ENCODE data around the gene ECHDC1.
"Not testable (repeated sequence)": the region's sequence is repeated elsewhere in the genome, so short reads cannot be mapped to it uniquely, and the experiment has no call there.

Gene ECHDC1, protein sequence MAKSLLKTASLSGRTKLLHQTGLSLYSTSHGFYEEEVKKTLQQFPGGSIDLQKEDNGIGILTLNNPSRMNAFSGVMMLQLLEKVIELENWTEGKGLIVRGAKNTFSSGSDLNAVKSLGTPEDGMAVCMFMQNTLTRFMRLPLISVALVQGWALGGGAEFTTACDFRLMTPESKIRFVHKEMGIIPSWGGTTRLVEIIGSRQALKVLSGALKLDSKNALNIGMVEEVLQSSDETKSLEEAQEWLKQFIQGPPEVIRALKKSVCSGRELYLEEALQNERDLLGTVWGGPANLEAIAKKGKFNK
- 47.0 to 109 reads per million in 2 experiments for total RNA-seq

DNA sequence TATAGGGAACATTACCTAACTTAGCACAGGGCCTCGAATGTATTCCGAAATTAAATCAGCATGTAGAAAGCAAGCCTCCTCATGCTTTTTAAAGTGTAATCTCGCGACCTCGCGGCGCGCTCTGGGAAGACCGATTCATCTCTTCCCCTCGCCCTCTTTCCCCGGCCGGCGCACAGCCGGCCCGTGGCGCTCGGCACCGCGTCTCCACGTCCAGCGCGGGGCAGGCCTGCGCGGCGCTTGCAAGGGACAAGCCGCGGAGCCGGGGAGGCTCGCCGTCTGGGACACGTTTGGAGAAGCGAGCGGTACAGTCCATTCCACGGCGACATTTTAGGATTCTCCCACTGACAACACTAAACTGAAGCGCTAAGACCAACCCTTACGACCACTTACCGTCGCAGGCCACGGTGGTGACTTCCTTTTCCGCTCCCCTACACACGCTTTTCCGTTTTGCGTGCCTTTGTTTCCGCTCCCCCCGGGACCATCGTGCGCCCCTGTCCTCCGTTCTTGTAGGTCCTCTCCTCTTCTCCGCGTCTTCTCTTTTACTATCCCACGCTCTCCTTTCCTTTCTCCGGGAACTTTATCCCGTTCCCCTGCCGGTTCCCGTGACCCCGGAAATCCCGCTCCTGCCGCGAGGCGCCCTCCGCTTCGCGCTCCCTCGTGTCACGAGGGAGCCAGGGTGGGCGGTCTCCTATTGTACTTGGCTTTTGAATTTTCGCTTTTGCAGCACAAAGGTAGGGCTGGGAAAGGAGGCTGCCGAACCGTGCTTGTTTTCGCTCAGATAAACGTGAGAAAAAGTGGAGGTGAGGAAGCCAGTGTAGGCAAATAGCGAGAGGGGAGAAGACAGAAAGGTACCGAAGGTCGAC lies at the start of gene ECHDC1:
TSS of gene ECHDC1 (minus strand) at position 664 of the 863 bp plus-strand sequence. CDS start 12,581 bp downstream, outside the sequence.
- DNase-seq (ENCODE audit: low read depth) = peak; percentile 27

DNA sequence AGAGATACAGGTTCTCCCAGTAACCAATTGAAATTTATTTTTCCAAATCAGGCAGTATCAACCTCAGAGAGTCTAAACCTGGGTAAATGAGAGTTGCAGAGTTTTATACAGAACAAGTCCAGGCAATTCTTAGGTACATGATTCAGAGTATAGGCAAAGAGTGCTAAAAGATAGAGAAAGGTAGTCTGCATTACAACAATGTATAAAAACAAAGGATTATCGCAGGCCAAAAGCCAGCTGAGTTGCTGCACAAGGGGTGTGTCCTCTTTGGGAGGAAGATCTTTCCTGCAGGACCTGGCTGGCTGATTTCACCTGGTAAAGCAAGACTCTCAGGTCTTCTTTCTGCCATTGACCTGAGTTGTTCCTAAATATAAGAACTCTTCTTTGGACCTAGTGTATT lies 48.9 kb upstream of the ECHDC1 start:
- DNase-seq (ENCODE audit: low read depth) = no peak

DNA sequence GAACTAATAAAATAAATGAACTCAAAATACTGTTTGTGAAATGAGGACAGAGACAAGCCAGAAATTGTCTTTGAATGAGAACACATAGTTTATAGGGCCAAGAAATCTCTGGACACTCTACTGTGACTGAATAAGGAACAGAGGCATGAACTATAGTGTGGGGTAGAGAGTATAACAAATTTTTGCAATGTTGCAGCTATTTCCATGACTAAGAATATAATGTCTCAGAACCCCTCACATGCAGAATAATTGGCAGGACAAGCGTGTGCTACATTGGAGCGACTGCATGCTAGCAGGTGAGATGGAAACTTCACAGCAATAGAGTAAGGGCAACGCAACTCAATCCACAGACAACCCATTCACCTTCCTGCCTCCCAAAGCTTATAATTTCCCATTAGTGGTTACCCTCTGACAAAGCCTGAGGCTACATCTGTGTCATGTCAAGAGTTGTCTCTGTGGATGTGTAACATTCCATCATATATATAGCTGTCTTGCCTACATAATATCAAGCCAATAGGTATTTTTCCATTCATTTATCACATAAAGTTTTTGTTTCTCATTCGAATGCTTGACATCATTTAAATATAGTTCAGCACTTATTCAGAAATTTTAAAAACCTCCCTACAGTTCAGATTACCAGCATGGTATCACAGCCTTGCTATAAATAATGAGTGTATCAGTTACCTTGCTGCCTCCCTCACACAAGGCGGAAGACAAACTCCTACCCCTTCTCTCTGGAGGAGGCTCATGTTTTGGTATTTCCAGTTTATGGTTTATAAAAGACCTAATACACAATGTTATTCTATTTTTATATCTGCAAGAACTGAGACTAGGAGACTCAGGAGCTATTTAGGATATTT lies 47.9 kb upstream of the ECHDC1 start:
- no peak for DNase-seq (ENCODE audit: low read depth)

DNA sequence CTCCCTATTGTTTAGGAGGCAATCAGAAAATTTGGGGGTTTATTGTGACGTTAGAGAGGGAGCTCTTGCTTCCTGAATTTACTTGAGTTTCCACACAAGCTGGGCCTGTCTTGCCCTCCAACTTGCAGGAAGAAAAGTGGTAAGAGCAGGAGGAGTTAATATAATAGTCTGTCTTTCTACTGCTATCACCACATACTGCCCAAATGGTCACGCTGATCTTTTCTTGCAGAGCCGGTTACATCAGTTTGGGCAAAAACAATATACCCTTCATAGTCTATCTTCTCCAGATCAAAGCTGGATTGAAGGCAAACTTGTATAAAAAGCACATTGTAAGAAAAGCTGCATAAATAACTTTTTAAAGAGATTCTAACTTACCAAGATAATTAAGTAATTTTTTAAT lies 46.3 kb upstream of the ECHDC1 start:
- no peak for DNase-seq (ENCODE audit: low read depth)

DNA sequence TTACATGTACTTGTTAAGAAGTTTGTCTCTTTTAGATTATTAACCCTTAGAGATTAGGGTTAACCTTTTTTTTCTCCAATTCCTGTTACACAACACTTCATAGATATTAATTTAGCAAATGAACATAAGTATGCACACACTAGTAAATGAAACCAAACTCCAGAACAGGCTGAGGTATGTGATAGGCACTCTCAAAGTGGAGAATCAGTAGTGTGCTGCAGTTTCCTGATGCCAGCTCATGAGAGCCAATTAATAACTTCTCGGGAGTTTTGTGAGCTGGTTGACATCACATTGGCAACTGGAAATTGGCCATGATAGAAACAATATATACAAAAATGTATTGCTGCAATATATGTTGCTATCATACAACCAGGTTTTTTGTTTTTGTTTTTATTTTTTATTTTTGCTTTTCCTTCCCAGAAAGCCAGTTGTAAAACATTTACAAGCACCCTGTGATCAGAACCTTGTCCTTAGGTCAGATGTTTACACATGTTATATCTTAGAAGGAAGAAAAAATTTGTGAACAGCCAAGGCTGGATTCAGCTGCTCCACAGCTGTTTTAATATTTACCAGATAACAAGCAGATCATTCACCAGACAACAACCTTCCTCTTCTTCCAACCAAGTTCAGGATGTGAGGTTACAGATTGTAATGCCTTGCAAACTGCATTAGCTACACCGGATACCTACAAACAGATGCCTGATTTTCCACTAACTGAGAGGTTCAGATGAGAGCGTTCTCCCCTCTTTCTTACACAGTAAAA lies 42.4 kb upstream of the ECHDC1 start:
- no peak for DNase-seq (ENCODE audit: low read depth)

DNA sequence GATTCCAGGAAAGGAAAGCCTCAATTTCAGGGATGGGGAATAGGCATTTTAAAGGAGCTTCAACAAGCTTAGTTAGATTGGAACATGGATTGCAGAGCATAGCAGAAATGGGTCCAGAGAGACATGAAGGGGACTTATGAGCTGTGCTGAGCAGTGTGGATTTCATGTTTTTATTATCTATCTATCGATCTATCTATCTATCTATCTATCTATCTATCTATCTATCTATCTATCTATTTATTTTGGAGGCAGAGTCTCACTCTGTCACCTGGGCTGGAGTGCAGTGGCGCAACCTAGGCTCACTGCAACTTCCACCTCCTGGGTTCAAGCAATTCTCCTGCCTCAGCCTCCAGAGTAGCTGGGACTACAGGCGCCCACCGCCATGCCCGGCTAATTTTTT lies 41.4 kb upstream of the ECHDC1 start:
- not testable (repeated sequence) for DNase-seq (ENCODE audit: low read depth)

DNA sequence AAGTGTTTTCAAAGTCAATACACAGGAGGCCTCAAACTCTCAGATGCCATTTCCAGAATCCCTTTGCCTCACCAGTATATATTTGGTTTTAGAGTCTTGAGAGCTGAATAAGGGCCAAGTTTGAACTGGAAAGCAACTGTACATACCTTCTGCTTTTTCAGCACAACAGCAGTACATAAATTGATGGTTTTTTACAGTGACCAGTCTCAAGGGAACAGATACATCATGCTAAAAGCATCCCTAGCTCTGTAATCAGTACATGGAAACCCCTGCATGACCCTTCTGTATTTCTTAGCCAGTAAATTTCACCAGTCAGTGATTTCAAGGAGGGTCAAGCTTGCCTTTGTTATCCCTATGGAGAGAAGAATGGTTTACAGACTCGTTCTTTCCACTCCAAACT lies 40.6 kb upstream of the ECHDC1 start:
- no peak for DNase-seq (ENCODE audit: low read depth)

DNA sequence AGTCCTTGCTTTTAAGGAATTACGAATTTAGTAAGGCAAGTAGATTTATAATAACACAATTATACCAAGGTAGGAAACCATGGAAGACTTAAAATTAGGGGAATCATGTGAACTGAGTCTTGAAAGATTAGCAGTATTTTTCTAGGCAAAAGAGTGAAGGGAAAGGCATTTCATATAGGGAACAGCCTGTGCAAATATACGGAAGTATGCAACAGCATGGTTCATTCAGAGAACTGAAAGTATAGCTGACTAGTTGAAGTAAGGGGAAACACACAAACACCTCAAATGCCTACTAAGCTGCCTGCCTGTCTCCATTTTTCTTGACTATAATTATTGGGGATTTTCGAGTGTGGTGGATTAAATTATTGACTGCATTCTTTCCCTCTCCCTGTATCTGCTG lies 39.0 kb upstream of the ECHDC1 start:
- no peak for DNase-seq (ENCODE audit: low read depth)

DNA sequence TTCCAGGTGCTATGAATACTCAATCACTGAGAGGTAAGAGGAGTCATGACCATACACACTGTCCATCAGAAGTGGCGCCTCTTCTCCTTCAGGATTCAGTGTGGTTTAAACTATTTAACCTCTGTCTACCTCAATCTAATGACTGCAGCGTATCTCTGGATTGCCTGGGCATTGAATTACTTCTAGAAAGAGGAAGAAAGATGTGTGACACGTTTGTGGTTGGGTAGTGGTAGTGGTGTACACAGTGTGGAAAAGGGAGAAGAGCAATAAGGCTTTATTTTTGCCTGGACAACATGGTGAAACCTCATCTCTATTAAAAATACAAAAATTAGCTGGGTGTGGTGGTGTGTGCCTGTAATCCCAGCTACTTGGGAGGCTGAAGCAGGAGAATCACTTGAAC lies 38.0 kb upstream of the ECHDC1 start:
- DNase-seq (ENCODE audit: low read depth) = no peak

DNA sequence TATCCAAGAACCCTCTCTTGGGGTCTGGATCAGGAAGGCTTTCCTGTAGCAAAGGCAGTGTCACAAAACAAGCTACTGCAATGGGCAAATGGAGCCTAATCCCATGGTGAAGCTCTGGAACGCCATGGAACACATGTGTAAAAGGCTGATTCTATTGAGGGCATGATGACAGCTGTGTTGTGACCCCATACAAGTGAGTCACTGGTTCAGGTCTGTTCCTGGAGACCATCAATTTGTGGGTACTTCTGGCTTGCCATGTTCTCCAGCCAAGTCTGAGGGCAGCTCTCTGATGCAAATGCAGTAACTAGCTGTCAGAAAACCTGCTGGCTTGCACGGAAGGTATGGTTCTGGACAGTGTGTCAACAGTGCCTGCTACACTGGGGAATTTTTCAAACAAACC lies 33.3 kb upstream of the ECHDC1 start:
- DNase-seq (ENCODE audit: low read depth) = no peak

DNA sequence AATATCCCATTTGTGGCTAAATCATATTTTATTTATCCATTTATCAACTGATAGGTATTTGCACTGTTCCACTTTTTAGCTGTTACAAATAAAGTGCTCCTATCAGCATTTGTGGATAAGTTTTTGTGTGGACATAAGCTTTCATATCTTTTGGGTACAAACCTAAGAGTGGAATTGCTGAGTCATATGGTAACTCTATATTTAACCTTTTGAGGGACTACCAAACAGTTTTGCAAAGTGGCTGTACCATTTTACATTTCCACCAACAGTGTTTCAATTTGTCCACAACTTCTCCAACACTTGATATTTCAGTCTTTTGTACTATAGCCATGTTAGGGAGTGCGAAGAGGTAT lies 23.6 kb upstream of the ECHDC1 start:
- DNase-seq (ENCODE audit: low read depth) = no peak

DNA sequence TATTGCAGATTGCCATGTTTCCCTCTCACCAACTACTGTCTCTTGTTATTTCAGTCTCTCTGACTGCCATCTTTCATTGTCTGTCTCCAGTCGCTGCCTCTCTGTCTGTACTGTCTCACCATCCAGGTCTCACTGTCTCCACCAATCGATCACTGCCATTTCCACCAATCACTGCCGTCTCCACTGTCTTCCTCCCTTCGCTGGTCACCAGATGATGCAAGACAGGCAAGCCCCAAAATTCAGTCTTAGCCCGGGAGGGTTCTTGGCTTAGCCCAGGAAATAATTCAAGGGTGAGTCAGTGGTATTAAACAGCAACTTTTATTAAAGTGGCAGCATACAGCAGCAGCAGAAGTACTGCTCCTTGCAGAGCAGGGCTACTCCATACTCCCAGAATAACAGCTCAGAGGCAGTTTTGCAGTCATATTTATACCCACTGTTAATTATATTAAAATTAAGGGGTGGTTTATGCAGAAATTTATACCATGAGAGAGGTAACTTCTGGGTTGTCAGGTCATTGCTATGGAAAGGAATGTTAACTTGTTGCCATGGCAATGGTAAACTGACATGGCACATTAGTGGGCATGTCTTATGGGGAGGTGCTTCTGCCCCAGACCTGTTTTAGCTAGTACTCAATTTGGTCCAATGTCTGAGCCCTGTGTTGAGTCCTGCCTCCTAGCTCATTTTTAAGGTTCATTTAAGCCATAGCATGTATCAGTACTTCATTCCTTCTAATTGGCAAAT lies 23.0 kb upstream of the ECHDC1 start:
- DNase-seq (ENCODE audit: low read depth) = no peak

DNA sequence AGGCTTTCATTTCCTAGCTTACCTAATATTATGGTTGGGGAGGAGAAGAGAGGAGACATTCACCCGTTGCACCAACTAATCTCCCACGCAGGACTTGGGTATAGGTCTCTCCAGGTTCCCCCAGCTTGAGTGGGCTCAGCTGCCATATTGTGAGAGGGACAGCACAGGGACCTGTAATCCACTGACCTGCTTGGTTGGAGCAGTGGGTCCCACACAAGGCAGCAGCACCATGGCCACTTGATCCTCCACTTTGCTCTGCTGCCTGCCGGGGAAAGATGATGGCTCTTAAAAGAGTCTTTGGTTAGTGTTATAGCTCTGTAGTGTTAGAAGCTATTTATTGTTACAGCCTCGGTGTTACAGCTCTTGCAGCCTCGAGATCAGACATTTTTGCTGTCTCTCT lies 22.5 kb upstream of the ECHDC1 start:
- DNase-seq (ENCODE audit: low read depth) = no peak

DNA sequence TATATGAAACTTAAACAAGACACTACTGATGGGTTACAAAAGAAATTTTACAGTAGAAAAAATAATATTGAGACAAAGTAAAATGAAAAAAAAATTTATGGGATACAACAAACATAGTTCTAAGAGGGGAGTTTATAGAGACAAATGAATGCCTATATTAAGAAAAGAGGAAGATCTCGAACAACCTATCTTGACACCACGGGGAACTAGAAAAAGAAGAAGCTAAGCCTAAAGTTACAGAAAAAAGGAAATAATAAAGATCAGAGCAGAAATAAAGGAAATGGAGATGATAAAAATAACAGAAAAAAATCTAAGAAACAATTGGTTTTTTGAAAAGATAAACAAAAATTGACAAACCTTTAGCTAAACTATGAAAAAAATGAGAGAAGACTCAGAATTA lies 9.1 kb upstream of the ECHDC1 start:
- no peak for DNase-seq (ENCODE audit: low read depth)

DNA sequence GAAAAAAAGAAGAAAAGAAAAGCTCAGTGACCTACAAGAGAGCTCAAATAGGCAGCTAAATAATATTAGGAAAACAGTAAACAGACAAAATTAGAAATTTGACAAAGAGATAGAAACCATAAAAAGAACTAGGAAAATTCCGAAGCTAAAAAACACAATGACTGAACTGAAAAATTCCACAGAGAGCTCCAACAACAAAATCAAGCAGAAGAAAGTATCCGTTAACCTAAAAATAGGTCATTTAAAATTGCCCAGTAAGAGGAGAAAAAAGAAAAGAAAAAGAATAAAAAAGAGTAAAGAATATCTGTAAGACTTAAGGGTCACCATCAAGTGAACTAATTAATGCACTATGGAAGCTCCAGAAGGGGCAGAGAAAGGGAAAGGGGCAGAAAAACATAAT lies 6.6 kb upstream of the ECHDC1 start:
- DNase-seq (ENCODE audit: low read depth) = no peak

DNA sequence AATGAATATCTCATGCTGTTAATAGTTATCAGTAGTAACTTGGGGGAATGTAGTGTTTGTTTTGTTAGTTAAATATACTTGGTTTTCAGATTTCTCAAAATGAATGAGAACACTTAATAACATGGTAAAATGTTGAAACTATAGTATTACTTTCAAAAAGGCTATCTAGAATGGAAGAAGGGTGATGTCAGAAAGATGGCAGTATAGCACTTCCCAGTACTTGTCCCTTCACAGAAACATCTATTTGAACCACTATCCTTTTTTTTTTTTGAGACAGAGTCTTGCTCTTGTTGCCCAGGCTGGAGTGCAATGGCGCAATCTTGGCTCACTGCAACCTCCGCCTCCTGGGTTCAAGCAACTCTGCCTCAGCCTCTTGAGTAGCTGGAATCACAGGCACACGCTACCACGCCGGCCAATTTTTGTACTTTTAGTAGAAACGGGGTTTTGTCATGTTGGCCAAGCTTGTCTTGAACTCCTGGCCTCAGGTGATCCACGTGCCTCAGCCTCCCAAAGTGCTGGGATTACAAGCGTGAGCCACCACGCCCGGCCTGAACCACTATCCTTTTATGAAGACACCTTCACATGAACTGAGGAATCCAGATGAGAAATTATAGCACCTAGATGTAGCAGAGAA lies 4.7 kb upstream of the ECHDC1 start:
- no peak for DNase-seq (ENCODE audit: low read depth)

DNA sequence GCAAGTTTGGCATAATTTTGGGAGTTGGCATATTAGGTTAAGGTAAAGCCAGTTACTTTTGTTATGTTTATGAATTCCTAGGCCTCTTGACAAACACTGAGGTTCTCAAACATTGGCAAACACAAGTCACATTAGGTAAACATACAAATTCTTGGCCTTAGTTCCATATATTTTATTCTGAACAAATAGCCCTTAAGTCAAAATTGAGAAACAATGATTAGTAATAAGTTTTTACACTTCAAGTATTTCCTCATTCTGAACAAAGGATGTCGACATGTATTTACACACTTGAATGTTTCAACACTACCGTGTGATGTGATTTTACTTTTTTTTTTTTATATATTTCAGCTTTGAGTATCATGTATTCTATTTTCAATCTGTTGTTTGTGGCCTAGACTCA lies 3.8 kb upstream of the ECHDC1 start:
- DNase-seq (ENCODE audit: low read depth) = no peak

DNA sequence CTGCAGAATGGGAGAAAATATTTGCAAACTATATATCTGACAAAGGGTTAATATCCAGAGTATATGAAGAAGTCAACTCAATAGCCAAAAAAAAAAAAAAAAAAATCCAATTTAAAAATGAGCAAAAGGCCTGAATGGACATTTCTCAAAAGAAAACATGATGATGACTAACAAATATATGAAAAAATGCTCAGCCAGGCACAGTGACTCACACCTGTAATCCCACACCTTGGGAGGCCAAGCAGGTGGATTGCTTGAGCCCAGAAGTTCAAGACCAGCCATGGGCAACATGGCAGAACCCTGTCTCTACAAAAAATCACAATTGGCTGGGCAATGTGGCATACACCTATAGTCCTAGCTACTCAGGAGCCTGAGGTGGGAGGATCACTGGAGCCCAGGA lies 2.1 kb upstream of the ECHDC1 start:
- DNase-seq (ENCODE audit: low read depth) = no peak

DNA sequence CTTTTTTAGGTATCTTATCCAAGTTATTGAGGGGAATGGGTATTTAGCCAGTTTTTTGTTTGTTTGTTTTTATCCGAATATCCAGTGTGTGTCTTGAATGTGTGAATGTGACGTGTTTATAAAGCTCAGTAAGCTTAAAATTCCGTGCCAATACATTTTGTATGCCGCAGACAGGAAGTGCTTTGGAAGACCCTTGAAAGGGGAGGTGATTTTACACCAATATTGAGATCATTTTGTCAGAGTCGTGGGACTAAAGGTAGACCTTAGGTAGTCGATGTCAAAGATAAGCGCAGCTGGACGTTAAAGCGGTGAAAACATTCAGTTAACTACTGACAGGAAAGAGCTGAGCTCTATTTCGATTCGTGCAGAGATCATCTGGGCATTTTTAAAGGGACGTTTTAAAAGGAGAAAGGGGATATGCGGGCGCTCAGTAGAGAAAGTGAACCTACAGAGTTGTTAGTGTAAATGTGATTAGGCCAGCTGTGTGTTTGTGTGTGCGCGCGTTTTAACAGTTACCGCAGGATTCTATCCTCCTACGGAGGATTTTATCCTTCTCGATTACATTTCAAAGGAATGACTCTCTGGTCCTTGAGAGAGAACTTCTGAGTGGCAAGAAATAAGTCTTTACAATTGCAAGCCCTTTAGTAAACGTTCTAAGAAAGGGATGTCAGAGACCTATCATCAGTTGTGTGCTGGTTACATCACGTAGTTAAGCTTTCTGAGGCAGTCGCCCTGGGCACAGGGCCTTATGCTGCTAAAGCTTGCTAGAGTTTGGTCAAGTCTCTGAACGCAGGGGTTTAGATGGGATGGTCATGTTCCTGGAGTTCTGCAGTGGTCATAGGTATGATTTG lies 625 bp upstream of the ECHDC1 start:
- DNase-seq (ENCODE audit: low read depth) = no peak

All from T follicular helper cell (primary cell).